Upper lobe of right lung (tissue), 1 donor: ENCODE data around the gene RPLP2. TPM values are rescaled to one million over a fixed set of nuclear protein-coding genes. Genes with fewer than 3 reads are reported as not detected.

ENCODE experiments used
- ATAC-seq: fragments of 200-7000 bp; cut with Tn5 transposase; one replicate; pipeline ENCODE4 v1.9.1; 2020; ENCODE audit warnings: mild to moderate bottlenecking, moderate library complexity
- DNase-seq: peaks from one replicate; pipeline ENCODE4 v3.0.0-alpha.2; 2020
- H3K27ac ChIP-seq: fragments of 200-600 bp; one replicate; pipeline ENCODE4 v1.8.0; 2022
- H3K27me3 ChIP-seq: fragments of 200-600 bp; one replicate; pipeline ENCODE4 v1.8.0; 2022; ENCODE audit warnings: mild to moderate bottlenecking
- H3K36me3 ChIP-seq: fragments of 200-600 bp; one replicate; pipeline ENCODE4 v1.8.0; 2022
- H3K4me1 ChIP-seq: fragments of 200-600 bp; one replicate; pipeline ENCODE4 v1.8.0; 2022
- H3K4me3 ChIP-seq: fragments of 200-600 bp; one replicate; pipeline ENCODE4 v1.8.0; 2022; ENCODE audit warnings: mild to moderate bottlenecking
- H3K9me3 ChIP-seq: fragments of 200-600 bp; one replicate; pipeline ENCODE4 v1.8.0; 2022
- CTCF ChIP-seq: fragments of 200-600 bp; IDR thresholded peaks from one replicate; pipeline ENCODE4 v1.8.0; 2022; ENCODE audit warnings: antibody characterized with exemption
- intact Hi-C: fragments of 100-400 bp; cut with DNase I; formaldehyde crosslinking; loops from one replicate; pipeline ENCODE4 v1.11.0; 2022
- total RNA-seq: library from RNA; stranded (reverse); fragmentation: NEBNext Ultra II Directional; extraction: Animal tissue kit (Norgen Biotek cat#: 25700); gene quantifications from one replicate; pipeline ENCODE4 v1.2.1, GENCODE V29; 2021
- donor health status: DM: no; HTN: yes; CAD: no; lungs with severe emphysema.

Gene RPLP2
- total RNA-seq, 1 donor from 2014 or later, result 1,548 TPM

- ATAC-seq (no peak), DNase-seq (no peak)
- no peak for TF ChIP-seq CTCF
- H3K27me3 ChIP-seq, result no peaks in the 10 kb centered on the region
- H3K4me1 ChIP-seq, result peaks cover 9% of the 10 kb centered on the region
- intact Hi-C loops, result no loop called here
- no peaks in the 10 kb centered on the region for H3K9me3 ChIP-seq
- no peak overlapping the region for H3K4me3 ChIP-seq
- H3K36me3 ChIP-seq, result no peaks in the 10 kb centered on the region
- H3K27ac ChIP-seq, result no peak overlapping the region
Observed at GRCh38 chr11:854601-855329, 45.0 kb downstream of the RPLP2 start.

DNA sequence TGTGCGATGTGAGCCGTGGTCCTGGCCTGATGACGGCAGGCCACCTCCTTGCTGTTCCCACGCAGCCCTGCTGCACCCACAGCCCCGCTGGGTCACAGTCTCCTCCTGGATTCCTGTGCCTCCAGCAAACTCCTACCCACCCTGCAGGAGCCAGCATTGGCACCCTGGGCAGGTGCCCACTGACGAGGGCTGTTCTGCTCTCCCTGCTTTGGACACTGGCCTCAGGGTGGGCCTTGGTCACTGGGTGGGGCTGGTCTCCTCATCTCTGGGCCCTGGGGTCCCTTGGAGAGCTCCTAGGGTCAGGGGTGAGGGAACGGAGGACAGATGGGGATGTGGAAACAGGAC, 45.5 kb downstream of the RPLP2 start:
- H3K27ac ChIP-seq, result no peak overlapping the region
- H3K36me3 ChIP-seq, result no peaks in the 10 kb centered on the region
- no peak for TF ChIP-seq CTCF
- ATAC-seq (no peak), DNase-seq (no peak)
- intact Hi-C loops, result no loop called here
- no peak overlapping the region for H3K4me3 ChIP-seq
- no peaks in the 10 kb centered on the region for H3K9me3 ChIP-seq
- no peaks in the 10 kb centered on the region for H3K27me3 ChIP-seq
- H3K4me1 ChIP-seq, result peaks cover 8% of the 10 kb centered on the region

DNA sequence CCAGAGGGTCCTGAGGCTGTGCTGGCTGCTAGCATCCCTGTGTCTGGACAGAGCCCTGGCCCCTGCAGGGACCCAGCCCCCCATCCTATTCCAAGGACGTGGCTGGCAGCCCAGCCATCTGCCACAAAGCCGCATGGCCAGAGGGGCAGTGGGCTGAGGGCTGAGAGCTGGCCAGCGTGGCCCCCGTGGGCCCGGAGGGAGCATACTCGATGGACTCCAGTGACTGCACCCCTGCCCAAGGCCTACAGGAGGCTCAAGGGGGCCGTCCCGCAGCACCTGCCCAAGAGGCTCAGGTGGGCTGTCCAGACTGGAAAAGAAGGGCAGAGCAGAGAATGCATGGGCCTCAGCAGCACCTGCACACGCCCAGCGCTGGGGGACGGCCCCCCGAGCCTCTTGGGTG, 46.0 kb downstream of the RPLP2 start:
- intact Hi-C loops, result no loop called here
- ATAC-seq, result no peak
- Histone ChIP-seq H3K9me3 (no peaks in the 10 kb centered on the region), H3K4me3 (no peak overlapping the region), H3K36me3 (no peaks in the 10 kb centered on the region), H3K4me1 (peaks cover 6% of the 10 kb centered on the region), H3K27me3 (no peaks in the 10 kb centered on the region), H3K27ac (no peak overlapping the region)
- no peak for DNase-seq
- TF ChIP-seq CTCF, result no peak

DNA sequence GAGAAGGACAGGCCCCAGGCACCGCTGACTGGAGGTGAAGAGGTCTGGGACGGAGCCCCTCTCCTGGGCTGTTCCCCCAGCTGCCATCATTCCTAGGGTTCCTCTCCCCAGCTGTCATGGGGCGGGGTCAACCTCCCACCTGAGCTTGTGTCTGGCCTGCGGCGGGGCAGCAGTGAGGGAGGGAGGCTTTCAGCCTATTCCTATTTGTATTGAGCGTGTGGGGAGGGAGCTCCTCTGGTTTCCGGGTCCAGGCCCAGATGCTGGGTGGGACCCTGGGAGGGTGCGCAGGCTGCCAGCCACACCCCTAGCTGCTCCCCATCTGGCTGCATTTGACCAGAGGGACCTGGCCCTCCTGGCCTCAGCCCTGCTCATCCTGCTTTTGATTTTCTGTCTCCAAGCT, 46.6 kb downstream of the RPLP2 start:
- Histone ChIP-seq H3K27ac (no peak overlapping the region), H3K4me1 (peaks cover 6% of the 10 kb centered on the region), H3K36me3 (no peaks in the 10 kb centered on the region), H3K27me3 (no peaks in the 10 kb centered on the region), H3K4me3 (no peak overlapping the region), H3K9me3 (no peaks in the 10 kb centered on the region)
- TF ChIP-seq CTCF, result no peak
- intact Hi-C loops, result no loop called here
- ATAC-seq, result no peak
- DNase-seq, result no peak

DNA sequence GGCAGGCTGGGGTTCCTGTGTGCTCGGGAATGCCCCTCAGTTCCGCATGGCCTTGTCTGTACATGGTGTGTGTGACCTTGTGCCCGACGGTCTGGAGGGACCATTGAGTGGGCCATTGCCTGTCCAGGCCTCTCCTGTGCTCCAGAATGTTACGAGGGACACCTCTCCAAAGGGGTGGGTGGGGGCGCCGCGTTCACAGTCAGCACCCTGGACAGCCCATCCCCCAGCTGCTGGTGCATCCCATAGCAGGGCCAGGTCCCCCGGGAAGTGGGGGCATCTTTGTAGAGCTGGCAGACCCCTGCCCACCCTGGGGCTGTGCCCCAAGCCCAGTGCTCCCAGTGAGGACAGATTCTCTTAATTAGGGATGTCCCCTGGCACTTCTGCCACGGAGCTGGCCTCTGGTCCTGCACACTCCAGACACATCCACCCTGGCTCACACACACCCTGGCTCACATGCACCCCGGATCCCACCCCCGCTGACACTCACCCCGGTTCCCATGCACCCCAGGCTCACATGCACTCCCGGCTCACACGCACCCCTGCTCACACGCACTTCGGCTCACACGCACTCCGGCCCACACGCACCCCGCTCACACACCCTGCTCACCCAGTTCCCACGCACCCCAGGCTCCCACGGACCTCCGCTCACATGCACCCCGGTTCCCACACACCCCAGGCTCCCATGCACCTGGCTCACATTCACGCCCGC, 48.4 kb downstream of the RPLP2 start:
- DNase-seq (no peak), ATAC-seq (no peak)
- H3K9me3 ChIP-seq, result no peaks in the 10 kb centered on the region
- peaks cover 6% of the 10 kb centered on the region for H3K4me1 ChIP-seq
- no peak overlapping the region for H3K27ac ChIP-seq
- intact Hi-C loops, result no loop called here
- no peak overlapping the region for H3K4me3 ChIP-seq
- H3K36me3 ChIP-seq, result no peaks in the 10 kb centered on the region
- TF ChIP-seq CTCF, result no peak
- H3K27me3 ChIP-seq, result no peaks in the 10 kb centered on the region
